Trophoblast cell (in vitro differentiated cells and primary cell): ENCODE data around the gene MAPK11.
A peak's percentile ranks its signal among the peaks of the same experiment; 100 is the strongest.
"Not testable (repeated sequence)": the region's sequence is repeated elsewhere in the genome, so short reads cannot be mapped to it uniquely, and the experiment has no call there.

Experiments used
- DNase-seq, 2 donors: peaks; one replicate each; pipeline ENCODE4 v3.0.0-alpha.2; 2016
- H2AFZ ChIP-seq: 2 replicates; pipeline ENCODE4 v1.6.1; 2013; ENCODE audit warnings: low read length, moderate library complexity, mild to moderate bottlenecking; ENCODE audit not compliant: insufficient read depth, poor library complexity
- H2AK5ac ChIP-seq: 2 replicates; pipeline ENCODE4 v1.6.1; 2013; ENCODE audit warnings: mild to moderate bottlenecking, low read length
- H2BK120ac ChIP-seq: 2 replicates; pipeline ENCODE4 v1.6.1; 2013; ENCODE audit warnings: low read length, mild to moderate bottlenecking, moderate library complexity; ENCODE audit not compliant: insufficient read depth, poor library complexity
- H2BK12ac ChIP-seq: 2 replicates; pipeline ENCODE4 v1.6.1; 2013; ENCODE audit warnings: mild to moderate bottlenecking, low read length, moderate library complexity
- H2BK5ac ChIP-seq: 2 replicates; pipeline ENCODE4 v1.6.1; 2013; ENCODE audit warnings: low read length, low read depth, moderate library complexity, mild to moderate bottlenecking; ENCODE audit not compliant: poor library complexity
- H3K14ac ChIP-seq: 2 replicates; pipeline ENCODE4 v1.6.1; 2013; ENCODE audit warnings: mild to moderate bottlenecking, low read length
- H3K18ac ChIP-seq: 2 replicates; pipeline ENCODE4 v1.6.1; 2013; ENCODE audit warnings: mild to moderate bottlenecking, low read length
- H3K23ac ChIP-seq: 2 replicates; pipeline ENCODE4 v1.6.1; 2013; ENCODE audit warnings: low read length
- H3K27ac ChIP-seq: 2 replicates; pipeline ENCODE4 v1.5.1; 2013; ENCODE audit warnings: low read depth, mild to moderate bottlenecking, inconsistent platforms, low read length, moderate library complexity
- H3K27me3 ChIP-seq: 2 replicates; pipeline ENCODE4 v1.6.1; 2013; ENCODE audit warnings: inconsistent platforms, mild to moderate bottlenecking, low read length, moderate library complexity; ENCODE audit not compliant: insufficient read depth
- H3K36me3 ChIP-seq, 2 experiments: 1 replicate in 1 of 2; 2 replicates in 1 of 2; pipeline ENCODE4 v1.6.1; 2013; ENCODE audit warnings: low read length in 2 of 2, mild to moderate bottlenecking in 2 of 2, moderate library complexity in 1 of 2; ENCODE audit not compliant: insufficient read depth in 2 of 2, control insufficient read depth in 1 of 2
- H3K4ac ChIP-seq: 2 replicates; pipeline ENCODE4 v1.6.1; 2013; ENCODE audit warnings: low read depth, mild to moderate bottlenecking, low read length, moderate library complexity
- H3K4me1 ChIP-seq, 2 experiments: 1 replicate in 1 of 2; 2 replicates in 1 of 2; pipeline ENCODE4 v1.6.1; 2013; ENCODE audit warnings: low read length in 2 of 2, mild to moderate bottlenecking in 2 of 2, moderate library complexity in 1 of 2; ENCODE audit not compliant: insufficient read depth in 2 of 2, control insufficient read depth in 1 of 2
- H3K4me2 ChIP-seq: 2 replicates; pipeline ENCODE4 v1.6.1; 2013; ENCODE audit warnings: inconsistent platforms, mild to moderate bottlenecking, low read length, moderate library complexity
- H3K4me3 ChIP-seq: 2 replicates; pipeline ENCODE4 v1.5.1; 2013; ENCODE audit warnings: mild to moderate bottlenecking, low read depth, low read length, inconsistent platforms
- H3K79me1 ChIP-seq: one replicate; pipeline ENCODE4 v1.6.1; 2013; ENCODE audit warnings: low read length
- H3K79me2 ChIP-seq: 2 replicates; pipeline ENCODE4 v1.6.1; 2013; ENCODE audit warnings: low read length, mild to moderate bottlenecking; ENCODE audit not compliant: control insufficient read depth, insufficient read depth, poor library complexity
- H3K9ac ChIP-seq: 2 replicates; pipeline ENCODE4 v1.6.1; 2013; ENCODE audit warnings: mild to moderate bottlenecking, low read length
- H3K9me3 ChIP-seq: 2 replicates; pipeline ENCODE4 v1.6.1; 2013; ENCODE audit warnings: low read depth, mild to moderate bottlenecking, control low read depth, inconsistent platforms, low read length; ENCODE audit not compliant: insufficient read depth
- H4K12ac ChIP-seq: 2 replicates; pipeline ENCODE4 v1.6.1; 2013; ENCODE audit warnings: low read depth, mild to moderate bottlenecking, low read length, moderate library complexity
- H4K8ac ChIP-seq: 2 replicates; pipeline ENCODE4 v1.6.1; 2013; ENCODE audit warnings: low read depth, mild to moderate bottlenecking, low read length, moderate library complexity
- H4K91ac ChIP-seq: one replicate; pipeline ENCODE4 v1.6.1; 2013; ENCODE audit warnings: low read depth, mild to moderate bottlenecking, low read length, moderate library complexity
- WGBS: extraction: QIAGEN DNeasy Blood & Tissue Kit; methylation state at CpG from one replicate; pipeline ENCODE4 v1.1.7; 2013; ENCODE audit warnings: missing lambda C conversion rate; ENCODE audit not compliant: insufficient read length, insufficient coverage; ENCODE audit errors: extremely low coverage; 5-methylcytosine and 5-hydroxymethylcytosine counted together

The MAPK11 gene

DNA sequence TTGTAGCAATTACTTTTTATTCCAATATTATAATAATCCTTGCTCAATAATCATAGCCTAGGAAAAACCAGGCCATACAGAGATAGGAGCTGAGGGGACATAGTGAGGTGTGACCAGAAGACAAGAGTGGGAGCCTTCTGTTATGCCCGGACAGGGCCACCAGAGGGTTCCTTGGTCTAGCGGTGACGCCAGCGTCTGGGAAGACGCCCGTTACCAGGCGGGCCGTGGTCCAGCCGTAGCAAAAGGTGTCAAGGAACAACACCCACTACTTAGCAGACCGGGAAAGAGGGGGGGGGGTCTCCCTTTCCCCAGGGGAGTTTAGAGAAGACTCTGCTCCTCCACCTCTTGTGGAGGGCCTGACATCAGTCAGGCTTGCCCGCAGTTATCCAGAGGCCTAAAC is 3.2 kb upstream of the MAPK11 start:
- not testable (repeated sequence) for H3K79me1 ChIP-seq, H2AK5ac ChIP-seq, H2BK120ac ChIP-seq, H4K8ac ChIP-seq, H2BK12ac ChIP-seq, H3K4me2 ChIP-seq, H3K4ac ChIP-seq, H3K79me2 ChIP-seq, H4K12ac ChIP-seq, H4K91ac ChIP-seq, H2AFZ ChIP-seq, H3K4me3 ChIP-seq, H2BK5ac ChIP-seq, H3K23ac ChIP-seq, H3K27ac ChIP-seq, H3K9ac ChIP-seq, H3K18ac ChIP-seq, H3K14ac ChIP-seq
- Histone ChIP-seq H3K9me3 (peaks cover 11% of the 10 kb centered on the region), H3K27me3 (peaks cover 33% of the 10 kb centered on the region), H3K36me3 (peaks cover 39% of the 10 kb centered on the region in 2 experiments), H3K4me1 (peaks cover 10 to 20% of the 10 kb centered on the region in 2 experiments)
- DNase-seq: peak in 1 of 2 donors; percentile 49
- WGBS: no CpG with 5 or more reads among the region's 11 CpGs

DNA sequence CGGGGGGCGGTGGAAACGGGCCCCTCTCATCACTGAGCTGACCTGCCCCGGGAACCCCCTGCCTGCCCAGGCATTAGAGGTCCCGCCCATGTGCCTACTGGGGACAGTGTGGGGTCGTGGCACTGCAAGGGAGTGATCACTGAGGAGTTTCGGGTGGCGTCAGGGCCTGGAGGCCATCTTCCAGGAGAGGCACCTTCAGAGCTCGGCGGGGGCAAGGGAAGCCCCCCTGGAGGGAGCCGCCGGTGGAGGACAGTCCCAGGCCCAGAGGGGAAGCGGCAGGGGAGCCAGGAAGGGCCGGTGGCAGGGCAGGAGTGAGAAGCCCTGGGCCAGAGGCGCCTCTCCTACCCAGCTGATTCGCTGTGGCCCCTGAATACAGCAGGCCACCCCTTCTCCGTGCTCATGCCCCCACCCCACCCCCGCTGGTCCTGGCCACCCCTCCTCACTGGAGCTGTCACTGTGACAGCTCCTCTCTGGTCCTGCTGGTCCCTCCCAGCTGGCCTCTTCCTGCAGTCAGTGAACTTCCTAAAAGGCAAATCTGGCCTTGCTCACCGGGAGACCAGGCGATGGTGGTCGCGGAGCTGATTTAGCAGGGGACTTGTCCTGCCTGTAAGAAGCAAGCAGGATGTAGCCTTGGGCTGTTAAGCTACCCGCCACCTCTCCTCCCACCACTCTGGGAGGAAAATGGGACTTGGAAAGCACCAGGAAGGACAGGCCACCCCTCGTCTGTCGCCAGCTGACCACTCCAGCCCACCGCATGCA is 2.0 kb upstream of the MAPK11 start:
- H3K4ac ChIP-seq: no peak overlapping the region
- no peaks in the 10 kb centered on the region for H3K79me2 ChIP-seq
- H3K4me3 ChIP-seq: no peak overlapping the region
- H3K9ac ChIP-seq: no peak overlapping the region
- H2AK5ac ChIP-seq: no peak overlapping the region
- no peak overlapping the region for H4K91ac ChIP-seq
- no peaks in the 10 kb centered on the region for H3K79me1 ChIP-seq
- no peak overlapping the region for H4K8ac ChIP-seq
- peaks cover 36% of the 10 kb centered on the region for H3K27me3 ChIP-seq
- no peak overlapping the region for H3K14ac ChIP-seq
- peaks cover 10 to 20% of the 10 kb centered on the region in 2 experiments for H3K4me1 ChIP-seq
- no peak overlapping the region for H2BK120ac ChIP-seq
- H3K18ac ChIP-seq: no peak overlapping the region
- no peak overlapping the region for H3K27ac ChIP-seq
- H3K4me2 ChIP-seq: no peak overlapping the region
- peaks cover 12% of the 10 kb centered on the region for H3K9me3 ChIP-seq
- no peak for DNase-seq
- peaks cover 27 to 28% of the 10 kb centered on the region in 2 experiments for H3K36me3 ChIP-seq
- H2BK12ac ChIP-seq: no peak overlapping the region
- H2AFZ ChIP-seq: no peak overlapping the region
- H2BK5ac ChIP-seq: no peak overlapping the region
- no CpG with 5 or more reads among the region's 26 CpGs for WGBS
- no peak overlapping the region for H4K12ac ChIP-seq
- no peak overlapping the region for H3K23ac ChIP-seq

- H3K18ac ChIP-seq: no peak overlapping the region
- H3K9me3 ChIP-seq: peaks cover 17% of the 10 kb centered on the region
- no peak overlapping the region for H2BK120ac ChIP-seq
- no peak overlapping the region for H4K12ac ChIP-seq
- no CpG with 5 or more reads among the region's 45 CpGs for WGBS
- H3K4me2 ChIP-seq: peak overlapping the region; percentile 62
- no peak overlapping the region for H3K4me3 ChIP-seq
- H3K79me2 ChIP-seq: no peaks in the 10 kb centered on the region
- peaks cover 21 to 24% of the 10 kb centered on the region in 2 experiments for H3K36me3 ChIP-seq
- no peaks in the 10 kb centered on the region for H3K79me1 ChIP-seq
- no peak overlapping the region for H3K27ac ChIP-seq
- no peak overlapping the region for H3K14ac ChIP-seq
- H2BK12ac ChIP-seq: no peak overlapping the region
- H3K23ac ChIP-seq: no peak overlapping the region
- H2BK5ac ChIP-seq: no peak overlapping the region
- H2AK5ac ChIP-seq: no peak overlapping the region
- no peak overlapping the region for H3K4ac ChIP-seq
- H4K8ac ChIP-seq: no peak overlapping the region
- no peak overlapping the region for H3K9ac ChIP-seq
- peak; percentile 64 to 68 for DNase-seq
- H3K27me3 ChIP-seq: peaks cover 36% of the 10 kb centered on the region
- no peak overlapping the region for H4K91ac ChIP-seq
- H3K4me1 ChIP-seq: peaks cover 10 to 20% of the 10 kb centered on the region in 2 experiments
- H2AFZ ChIP-seq: no peak overlapping the region
Observed at GRCh38 chr22:50271519-50271970, 1.4 kb upstream of the MAPK11 start.

GRCh38 chr22:50270666-50271394 is 650 bp upstream of the MAPK11 start:
- Histone ChIP-seq H3K18ac (no peak overlapping the region), H3K27ac (no peak overlapping the region), H2BK120ac (no peak overlapping the region), H3K9me3 (peaks cover 17% of the 10 kb centered on the region), H3K27me3 (peaks cover 36% of the 10 kb centered on the region), H4K12ac (no peak overlapping the region), H3K23ac (no peak overlapping the region), H4K8ac (no peak overlapping the region), H4K91ac (no peak overlapping the region), H3K4me2 (peak overlapping the region; percentile 62), H3K79me1 (no peaks in the 10 kb centered on the region), H3K9ac (no peak overlapping the region), H3K4ac (no peak overlapping the region), H3K4me3 (no peak overlapping the region), H3K14ac (no peak overlapping the region), H3K36me3 (peaks cover 14 to 17% of the 10 kb centered on the region in 2 experiments), H2BK5ac (no peak overlapping the region), H3K4me1 (peaks cover 10 to 17% of the 10 kb centered on the region in 2 experiments), H3K79me2 (no peaks in the 10 kb centered on the region), H2AK5ac (no peak overlapping the region), H2BK12ac (no peak overlapping the region), H2AFZ (no peak overlapping the region)
- DNase-seq: peak; percentile 48 to 66
- no CpG with 5 or more reads among the region's 53 CpGs for WGBS
